GM10266 (cell line): ENCODE data around the gene SLC17A3.

Experiments used
- DNase-seq: peaks from one replicate; pipeline ENCODE4 v3.0.0; 2012; ENCODE audit errors: extremely low spot score
- TF ChIP-seq, protein P1 (sequence below): IDR thresholded peaks from 2 replicates; pipeline ENCODE4 v1.5.1; 2012; ENCODE audit warnings: mild to moderate bottlenecking, low read depth; ENCODE audit not compliant: control insufficient read depth, insufficient read depth; ENCODE audit errors: missing control alignments

Gene SLC17A3

DNA sequence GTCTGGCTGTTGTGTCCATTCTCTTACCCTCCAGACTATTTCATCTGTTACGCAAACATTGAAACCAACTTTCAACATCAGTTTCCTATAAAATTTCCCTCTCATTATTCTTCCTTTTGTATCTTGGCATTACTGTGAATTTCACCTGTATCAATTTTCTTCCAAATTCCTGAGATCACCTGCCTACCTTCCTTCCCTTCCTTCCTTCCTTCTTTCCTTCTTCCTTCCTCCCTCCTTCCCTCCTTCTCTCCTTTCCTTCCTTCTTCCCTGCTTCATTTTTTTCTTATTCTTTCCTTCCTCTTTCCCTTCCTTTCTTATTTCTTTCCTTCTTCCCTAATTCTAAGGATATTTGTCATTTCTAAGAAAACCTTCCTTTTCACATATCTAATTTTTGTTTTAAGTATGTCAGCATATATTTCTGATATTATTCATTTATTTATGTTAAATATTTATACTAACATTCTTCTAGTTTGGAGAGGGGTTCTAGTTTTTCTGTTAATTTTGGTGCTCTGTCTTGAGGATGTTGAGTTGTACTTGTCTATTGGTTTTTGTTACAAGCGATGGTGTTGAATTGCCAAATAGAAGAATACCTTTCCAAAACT is 4.8 kb upstream of the SLC17A3 start:
- no peak for DNase-seq
- TF ChIP-seq, protein P1, sequence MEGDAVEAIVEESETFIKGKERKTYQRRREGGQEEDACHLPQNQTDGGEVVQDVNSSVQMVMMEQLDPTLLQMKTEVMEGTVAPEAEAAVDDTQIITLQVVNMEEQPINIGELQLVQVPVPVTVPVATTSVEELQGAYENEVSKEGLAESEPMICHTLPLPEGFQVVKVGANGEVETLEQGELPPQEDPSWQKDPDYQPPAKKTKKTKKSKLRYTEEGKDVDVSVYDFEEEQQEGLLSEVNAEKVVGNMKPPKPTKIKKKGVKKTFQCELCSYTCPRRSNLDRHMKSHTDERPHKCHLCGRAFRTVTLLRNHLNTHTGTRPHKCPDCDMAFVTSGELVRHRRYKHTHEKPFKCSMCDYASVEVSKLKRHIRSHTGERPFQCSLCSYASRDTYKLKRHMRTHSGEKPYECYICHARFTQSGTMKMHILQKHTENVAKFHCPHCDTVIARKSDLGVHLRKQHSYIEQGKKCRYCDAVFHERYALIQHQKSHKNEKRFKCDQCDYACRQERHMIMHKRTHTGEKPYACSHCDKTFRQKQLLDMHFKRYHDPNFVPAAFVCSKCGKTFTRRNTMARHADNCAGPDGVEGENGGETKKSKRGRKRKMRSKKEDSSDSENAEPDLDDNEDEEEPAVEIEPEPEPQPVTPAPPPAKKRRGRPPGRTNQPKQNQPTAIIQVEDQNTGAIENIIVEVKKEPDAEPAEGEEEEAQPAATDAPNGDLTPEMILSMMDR = no peak

GRCh38 chr6:25875926-25876602 is 2.0 kb upstream of the SLC17A3 start:
- no peak for DNase-seq
- TF ChIP-seq, protein P1 = no peak

- DNase-seq = no peak
- TF ChIP-seq, protein P1 = no peak
These were observed 1.5 kb upstream of the SLC17A3 start for GRCh38 chr6:25875563-25875905.

- no peak for DNase-seq
- TF ChIP-seq, protein P1 = no peak
These were observed 949 bp upstream of the SLC17A3 start for GRCh38 chr6:25874822-25875562.

- DNase-seq = no peak
- TF ChIP-seq, protein P1 = no peak
These were observed 1.2 kb downstream of the SLC17A3 start for GRCh38 chr6:25872814-25873213.

DNA sequence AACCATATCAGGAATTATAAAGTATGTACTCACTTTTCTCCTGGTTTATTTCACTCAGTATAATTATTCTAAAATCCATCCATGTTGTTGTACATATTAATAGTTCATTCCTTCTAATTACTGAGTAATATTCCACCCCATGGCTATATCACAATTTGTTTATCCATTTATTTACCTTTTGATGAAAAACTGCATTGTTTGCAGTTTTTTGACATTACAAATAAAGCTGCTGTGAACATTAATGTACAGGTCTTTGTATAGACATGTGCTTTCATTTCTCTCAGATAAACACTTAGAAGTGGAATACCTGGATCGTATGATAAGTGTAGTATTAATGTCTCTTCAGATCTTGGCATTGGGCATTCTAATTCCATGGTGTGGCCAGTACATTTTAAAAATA is 4.2 kb downstream of the SLC17A3 start:
- no peak for DNase-seq
- TF ChIP-seq, protein P1 = no peak
